Astrocyte of the cerebellum (primary cell): ENCODE results near the gene GPR33.

Experiments used
- DNase-seq: peaks from one replicate; pipeline ENCODE4 v3.0.0-alpha.2; 2011; ENCODE audit warnings: low read depth
- H3K4me3 ChIP-seq: 2 replicates; pipeline ENCODE4 v1.5.1; 2011; ENCODE audit warnings: mild to moderate bottlenecking, low read depth, low read length, moderate library complexity
- in situ Hi-C: cut with HindIII; loops from 2 replicates; pipeline ENCODE4 v1.10.0; 2017; ENCODE audit warnings: low sequenced_read_pairs
- TF ChIP-seq, protein P1 (sequence below): IDR thresholded peaks from 2 replicates; pipeline ENCODE4 v1.5.1; 2012; ENCODE audit warnings: low read length, low read depth, moderate library complexity, mild to moderate bottlenecking; ENCODE audit errors: missing control alignments

Gene GPR33

DNA sequence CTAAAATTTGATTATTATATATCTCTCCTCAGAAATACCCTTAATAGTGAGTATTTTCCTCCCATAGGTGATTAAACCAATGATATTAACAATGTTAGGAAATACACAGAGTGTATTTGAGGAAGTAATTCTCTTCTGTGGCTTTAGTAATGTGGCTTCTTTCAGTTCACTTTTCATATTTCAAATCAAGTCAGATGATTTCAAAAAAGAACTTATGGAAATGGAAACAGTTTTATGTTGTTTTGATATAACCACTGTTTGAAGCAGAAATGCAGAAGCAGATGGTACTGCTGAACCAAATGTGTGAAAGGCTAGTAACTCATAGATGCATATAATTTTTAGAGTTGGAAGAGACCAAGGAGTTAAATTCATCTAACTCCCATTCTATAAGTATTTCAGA lies 1.9 kb upstream of the GPR33 start:
- DNase-seq = no peak
- H3K4me3 ChIP-seq = no peak overlapping the region
- TF ChIP-seq, protein P1, sequence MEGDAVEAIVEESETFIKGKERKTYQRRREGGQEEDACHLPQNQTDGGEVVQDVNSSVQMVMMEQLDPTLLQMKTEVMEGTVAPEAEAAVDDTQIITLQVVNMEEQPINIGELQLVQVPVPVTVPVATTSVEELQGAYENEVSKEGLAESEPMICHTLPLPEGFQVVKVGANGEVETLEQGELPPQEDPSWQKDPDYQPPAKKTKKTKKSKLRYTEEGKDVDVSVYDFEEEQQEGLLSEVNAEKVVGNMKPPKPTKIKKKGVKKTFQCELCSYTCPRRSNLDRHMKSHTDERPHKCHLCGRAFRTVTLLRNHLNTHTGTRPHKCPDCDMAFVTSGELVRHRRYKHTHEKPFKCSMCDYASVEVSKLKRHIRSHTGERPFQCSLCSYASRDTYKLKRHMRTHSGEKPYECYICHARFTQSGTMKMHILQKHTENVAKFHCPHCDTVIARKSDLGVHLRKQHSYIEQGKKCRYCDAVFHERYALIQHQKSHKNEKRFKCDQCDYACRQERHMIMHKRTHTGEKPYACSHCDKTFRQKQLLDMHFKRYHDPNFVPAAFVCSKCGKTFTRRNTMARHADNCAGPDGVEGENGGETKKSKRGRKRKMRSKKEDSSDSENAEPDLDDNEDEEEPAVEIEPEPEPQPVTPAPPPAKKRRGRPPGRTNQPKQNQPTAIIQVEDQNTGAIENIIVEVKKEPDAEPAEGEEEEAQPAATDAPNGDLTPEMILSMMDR = no peak
- in situ Hi-C loops = no loop called here

DNA sequence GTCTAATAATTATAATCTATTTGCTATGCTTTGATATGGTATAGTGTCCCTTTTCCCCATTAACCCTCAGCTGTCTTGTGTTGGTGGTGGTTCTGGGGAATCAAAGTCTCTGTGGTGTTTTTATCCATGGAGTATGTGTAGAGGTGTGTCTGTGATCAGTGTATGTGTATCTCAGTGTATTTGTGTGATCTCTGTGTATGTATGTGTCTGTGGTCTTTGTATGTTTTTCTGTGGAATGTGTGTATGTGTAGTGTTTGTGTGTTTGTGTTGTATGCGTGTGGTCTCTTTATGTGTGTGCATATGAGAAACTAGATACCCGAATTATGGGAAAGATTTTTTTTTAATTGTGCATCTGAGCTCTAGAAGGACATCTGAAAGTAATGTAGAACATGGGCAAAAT lies 1.1 kb downstream of the GPR33 start:
- H3K4me3 ChIP-seq = no peak overlapping the region
- no peak for DNase-seq
- TF ChIP-seq, protein P1 = no peak
- in situ Hi-C loops = no loop called here

DNA sequence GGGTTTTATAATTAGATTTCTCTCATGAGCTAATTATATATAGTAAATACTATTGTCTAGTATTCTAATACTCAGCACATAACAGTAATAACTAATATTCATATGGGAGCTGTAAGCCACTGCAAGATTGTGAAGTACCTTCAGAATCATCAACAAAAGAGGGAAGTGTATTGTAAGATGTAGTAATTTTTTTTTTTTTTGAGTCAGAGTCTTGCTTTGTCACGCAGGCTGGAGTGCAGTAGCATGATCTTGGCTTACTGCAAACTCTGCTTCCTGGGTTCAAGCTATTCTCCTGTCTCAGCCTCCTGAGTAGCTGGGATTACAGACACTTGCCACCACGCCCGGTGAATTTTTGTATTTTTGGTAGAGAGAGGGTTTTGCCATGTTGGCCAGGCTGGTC lies 3.1 kb downstream of the GPR33 start:
- no peak overlapping the region for H3K4me3 ChIP-seq
- no peak for DNase-seq
- in situ Hi-C loops = no loop called here
- TF ChIP-seq, protein P1 = no peak

DNA sequence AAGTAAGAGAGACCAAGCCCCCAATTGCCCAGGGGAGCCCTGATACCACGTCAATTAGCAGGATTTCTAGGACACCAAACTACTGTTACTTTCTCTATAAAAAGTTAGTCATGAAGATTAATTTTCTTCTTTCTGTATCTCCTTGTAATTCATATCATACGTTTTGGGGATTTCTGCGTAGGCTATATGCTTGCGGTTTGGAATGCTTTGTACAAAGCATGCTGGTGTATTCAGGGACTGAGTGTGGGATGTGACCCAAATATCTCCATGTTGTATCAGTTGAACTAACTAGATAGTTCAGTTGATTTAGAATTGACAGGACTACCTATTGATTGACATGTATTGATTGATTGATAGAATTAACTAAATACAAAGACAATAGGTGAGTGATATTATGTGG lies 7.7 kb downstream of the GPR33 start:
- H3K4me3 ChIP-seq = no peak overlapping the region
- TF ChIP-seq, protein P1 = no peak
- in situ Hi-C loops = no loop called here
- no peak for DNase-seq

DNA sequence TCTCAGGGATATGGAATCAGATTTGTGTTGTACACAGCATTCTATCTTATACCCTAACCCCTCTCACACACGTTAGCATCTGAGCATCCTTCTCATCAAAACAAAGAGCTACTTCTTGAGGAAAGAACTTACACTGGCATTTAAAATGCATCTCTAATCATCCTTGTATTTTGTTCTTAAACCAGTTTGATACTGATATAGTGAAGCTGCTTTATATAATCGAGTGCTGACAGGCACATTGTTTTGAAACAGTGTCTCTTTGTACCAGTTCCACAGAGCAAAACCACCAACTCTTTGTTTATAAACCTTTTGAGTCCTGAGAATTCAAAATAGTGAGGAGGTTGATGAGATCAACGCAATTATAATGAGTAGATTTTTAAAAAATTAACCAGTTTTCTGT lies 8.8 kb downstream of the GPR33 start:
- no peak for DNase-seq
- in situ Hi-C loops = no loop called here
- H3K4me3 ChIP-seq = no peak overlapping the region
- TF ChIP-seq, protein P1 = no peak

DNA sequence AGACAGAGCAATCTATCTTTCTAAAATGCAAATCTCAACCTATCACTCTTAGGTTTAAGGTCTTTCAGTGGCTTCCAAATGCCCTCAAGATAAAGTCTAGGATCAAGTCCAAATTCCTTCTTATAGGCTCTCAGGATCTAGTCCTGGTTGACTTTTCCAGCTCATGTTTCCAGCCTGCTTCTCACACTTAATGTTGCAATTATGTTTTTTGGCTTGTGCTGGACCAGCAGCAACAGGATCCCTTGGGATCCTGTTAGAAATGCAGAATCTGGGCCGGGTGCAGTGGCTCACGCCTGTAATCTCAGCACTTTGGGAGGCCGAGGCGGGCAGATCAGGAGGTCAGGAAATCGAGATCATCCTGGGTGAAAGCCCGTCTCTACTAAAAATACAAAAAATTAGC lies 10.6 kb downstream of the GPR33 start:
- in situ Hi-C loops = no loop called here
- H3K4me3 ChIP-seq = no peak overlapping the region
- no peak for DNase-seq
- TF ChIP-seq, protein P1 = no peak

DNA sequence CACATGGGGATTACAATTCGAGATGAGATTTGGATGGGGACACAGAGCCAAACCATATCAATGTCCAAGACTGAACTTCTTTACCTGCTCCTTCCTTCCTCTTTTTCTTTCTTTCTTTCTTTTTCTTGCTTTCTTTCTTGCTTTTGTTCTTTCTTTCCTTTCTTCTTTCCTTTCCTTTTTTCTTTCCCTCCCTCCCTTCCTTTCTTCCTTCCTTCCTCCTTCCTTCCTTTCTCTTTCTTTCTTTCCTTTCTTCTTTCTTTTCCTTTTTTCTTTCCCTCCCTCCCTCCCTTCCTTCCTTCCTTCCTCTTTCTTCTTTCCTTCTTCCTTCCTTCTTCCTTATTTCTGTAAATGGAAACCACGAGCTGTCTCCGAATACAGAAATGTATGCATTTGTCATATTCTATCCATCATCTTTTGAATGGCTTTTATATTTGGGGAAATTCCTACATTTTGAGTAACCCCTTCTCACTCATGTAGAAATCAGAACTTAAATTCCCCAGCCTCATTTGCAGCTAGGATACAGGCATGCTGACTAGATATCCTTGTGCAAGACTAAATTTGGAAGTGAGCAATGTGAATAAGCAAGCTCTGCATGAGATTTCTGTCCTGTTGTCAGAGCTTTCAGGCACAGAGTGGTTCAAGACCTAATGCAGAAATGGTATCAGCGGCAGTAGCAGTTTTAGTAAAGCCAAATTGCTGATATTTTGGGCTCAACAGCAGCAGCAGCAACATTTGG lies 11.5 kb downstream of the GPR33 start:
- no peak for DNase-seq
- no peak overlapping the region for H3K4me3 ChIP-seq
- TF ChIP-seq, protein P1 = no peak
- in situ Hi-C loops = no loop called here
